Hematopoietic multipotent progenitor cell treated with erythropoietin and hydrocortisone succinate and interleukin-3 and kit ligand, for 8 days (in vitro differentiated cells): ENCODE results near the gene KRTAP2-1.
"Not testable (repeated sequence)": the region's sequence is repeated elsewhere in the genome, so short reads cannot be mapped to it uniquely, and the experiment has no call there.

Experiments used
- DNase-seq: peaks from one replicate; pipeline ENCODE4 v3.0.0-alpha.2; 2015

Gene KRTAP2-1

DNA sequence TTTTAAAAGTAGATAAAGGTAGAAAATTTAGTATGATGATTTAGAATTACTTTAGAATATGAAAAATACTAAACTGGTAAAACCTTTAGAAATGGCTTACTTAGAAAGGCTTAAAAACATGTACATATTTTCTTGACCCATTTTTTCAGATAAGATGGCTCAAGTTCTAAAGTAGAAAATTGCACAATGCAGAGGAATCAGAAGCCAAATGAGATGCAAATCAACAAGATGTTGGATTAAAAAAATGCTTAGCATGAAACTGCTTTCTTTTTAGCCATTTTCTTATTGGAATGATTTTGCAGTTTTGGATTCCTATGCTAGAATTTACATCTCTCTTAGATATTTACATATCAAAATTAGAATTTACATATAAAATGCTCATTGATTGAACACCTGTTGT is 36.7 kb downstream of the KRTAP2-1 start:
- no peak for DNase-seq

DNA sequence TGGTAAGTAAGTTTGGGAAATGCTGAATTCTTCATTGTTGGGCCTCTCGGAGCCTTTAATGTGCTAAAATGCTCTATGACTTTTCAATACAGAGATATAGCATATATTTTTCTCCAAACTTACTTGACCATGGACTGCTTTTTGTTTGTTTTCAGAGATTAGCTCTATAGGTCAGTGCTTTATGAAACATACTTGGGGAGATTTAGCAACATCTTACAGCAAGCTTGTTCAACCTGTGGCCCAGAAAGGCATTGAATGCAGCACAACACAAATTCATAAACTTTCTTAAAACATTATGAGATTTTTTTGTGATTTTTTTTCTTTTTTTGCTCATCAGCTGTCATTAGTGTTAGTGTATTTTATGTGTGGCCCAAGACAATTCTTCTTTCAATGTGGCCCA is 37.2 kb downstream of the KRTAP2-1 start:
- no peak for DNase-seq

DNA sequence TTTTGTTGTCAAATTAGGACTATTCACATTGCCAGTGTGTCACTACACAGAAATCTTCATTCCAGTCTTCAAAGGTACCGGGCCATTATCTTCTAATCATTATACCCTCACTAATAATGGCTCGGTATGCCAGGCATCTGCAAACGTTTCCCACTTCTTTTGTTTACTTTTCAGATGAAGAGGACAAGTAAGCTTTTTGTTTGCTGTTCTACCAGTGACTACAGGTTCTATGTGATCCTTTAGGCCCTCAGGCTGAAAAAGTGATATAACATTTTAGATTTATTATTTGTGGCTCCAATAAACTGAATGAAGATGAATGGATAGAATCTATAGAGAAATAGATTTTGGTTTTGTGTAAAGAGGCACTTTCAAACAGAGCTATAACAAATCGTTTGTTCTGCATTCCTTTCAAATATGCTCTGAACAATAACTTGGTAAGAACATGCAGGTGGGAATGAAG is 37.8 kb downstream of the KRTAP2-1 start:
- DNase-seq, result no peak

DNA sequence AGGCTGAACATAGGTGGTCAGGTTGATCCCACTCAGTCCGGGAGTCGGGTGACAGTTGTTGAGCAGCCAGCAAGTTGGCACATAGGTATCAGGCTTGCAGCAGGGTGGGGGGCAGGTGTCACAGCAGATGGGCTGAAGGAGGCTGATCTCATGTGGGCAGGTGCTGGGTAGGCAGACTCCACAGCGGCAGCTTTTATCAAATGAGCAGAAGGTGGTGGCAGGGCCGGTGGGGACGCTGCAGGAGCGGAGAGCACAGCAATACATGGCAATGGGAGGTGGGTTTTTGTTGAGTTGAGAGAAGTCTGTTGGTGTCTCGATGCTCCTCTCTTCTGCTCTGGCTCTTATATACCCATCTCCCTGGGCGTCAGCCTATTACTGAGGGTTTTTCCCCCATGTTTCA is 38.3 kb downstream of the KRTAP2-1 start, which contains the start of gene KRTAP3-1:
TSS of gene KRTAP3-1 (minus strand) at position 318 of the 400 bp plus-strand sequence. CDS start at position 264, 54 bp downstream.
- no peak for DNase-seq

DNA sequence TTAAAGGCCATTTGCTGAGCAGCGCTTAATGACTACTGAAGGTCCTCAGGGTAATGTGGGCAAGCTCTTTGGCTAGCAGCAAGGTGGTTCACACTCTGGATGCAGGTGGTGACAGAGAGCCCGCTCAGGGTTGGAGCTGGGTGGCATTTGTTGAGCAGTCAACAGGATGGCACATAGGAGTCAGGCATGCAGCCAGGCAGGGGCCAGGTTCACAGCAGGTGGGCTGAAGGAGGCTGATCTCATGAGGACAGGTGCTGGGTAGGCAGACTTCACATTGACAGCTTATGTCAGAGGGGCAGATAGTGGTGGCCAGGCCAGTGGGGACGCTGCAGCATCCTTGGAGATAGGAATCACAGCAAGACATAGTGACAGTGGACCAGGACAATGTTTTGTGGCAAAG is 42.7 kb downstream of the KRTAP2-1 start:
- no peak for DNase-seq

DNA sequence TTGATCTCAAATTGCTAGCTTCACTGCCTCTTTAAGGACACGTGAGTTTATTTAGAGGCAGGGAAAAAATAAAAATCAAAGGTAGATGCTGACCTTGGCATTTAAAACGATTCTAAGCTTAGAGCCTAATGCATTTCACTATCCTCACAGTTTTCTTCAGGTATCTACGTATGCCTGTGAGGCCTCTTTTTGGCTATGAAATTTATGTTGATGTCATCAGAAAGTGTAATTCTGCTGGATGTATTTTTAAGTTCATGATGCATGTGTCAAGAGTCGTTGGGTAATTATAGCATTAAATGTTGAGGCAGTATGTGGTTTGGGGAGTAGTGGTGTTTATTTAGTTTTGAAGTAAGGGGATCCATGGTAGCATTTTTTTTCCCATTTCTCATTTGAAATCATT is 43.2 kb downstream of the KRTAP2-1 start:
- no peak for DNase-seq

DNA sequence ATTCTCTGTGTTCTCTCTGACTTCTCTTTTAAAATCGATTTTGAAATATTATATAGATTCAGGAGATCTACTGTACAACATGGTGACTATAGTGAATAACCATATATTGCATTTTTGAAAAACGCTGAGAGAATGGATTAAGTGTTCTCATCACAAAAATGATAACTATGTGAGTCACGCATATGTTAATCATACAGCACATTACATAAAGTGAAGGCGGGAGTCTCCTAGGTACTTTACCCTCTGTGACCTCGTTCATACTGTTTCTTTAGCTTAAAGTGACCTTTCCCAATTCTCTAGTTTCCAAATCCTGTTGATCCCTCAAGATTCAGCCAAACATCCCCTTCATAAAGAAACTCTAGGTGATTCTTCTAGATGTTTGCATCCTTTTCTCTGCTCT is 44.3 kb downstream of the KRTAP2-1 start:
- no peak for DNase-seq

DNA sequence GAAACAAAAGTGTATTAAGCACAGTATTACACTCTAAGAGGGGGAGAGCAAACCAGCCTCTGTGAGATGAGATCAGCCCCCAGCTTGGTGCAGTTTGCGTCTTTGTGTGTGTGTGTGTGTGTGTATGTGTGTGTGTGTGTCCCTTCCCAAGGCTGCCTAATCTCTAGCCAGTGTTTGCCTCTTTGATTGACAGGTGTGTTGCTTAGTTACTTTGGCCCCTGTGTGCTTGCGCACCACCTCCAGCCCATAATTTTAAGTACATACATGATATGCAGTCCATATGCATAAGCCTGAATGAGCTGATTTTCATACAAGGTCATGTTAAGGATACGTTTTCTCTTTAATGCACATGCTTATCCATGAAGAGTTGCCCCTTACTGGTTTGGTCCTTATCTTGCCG is 45.3 kb downstream of the KRTAP2-1 start:
- DNase-seq, result no peak

DNA sequence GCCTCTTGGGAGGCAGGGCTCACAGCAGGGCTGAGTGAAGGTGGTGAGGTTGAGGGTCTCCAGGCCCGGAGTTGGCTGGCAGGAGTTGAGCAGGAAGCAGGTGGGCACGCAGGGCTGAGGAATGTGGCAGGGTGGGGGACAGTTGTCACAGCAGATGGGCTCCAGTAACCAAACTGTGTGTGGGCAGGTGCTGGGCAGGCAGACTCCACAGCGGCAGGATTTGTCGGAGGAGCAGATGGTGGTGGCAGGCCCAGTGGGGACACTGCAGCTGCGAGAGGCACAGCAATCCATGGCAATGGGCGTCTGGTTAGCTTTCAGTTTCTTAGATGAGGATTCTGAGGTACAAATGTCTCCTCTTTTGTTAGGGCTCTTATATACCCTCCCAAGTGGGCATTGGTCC is 47.6 kb downstream of the KRTAP2-1 start, which contains the start of gene KRTAP3-2:
TSS of gene KRTAP3-2 (minus strand) at position 344 of the 400 bp plus-strand sequence. CDS start at position 291, 53 bp downstream.
- not testable (repeated sequence) for DNase-seq

DNA sequence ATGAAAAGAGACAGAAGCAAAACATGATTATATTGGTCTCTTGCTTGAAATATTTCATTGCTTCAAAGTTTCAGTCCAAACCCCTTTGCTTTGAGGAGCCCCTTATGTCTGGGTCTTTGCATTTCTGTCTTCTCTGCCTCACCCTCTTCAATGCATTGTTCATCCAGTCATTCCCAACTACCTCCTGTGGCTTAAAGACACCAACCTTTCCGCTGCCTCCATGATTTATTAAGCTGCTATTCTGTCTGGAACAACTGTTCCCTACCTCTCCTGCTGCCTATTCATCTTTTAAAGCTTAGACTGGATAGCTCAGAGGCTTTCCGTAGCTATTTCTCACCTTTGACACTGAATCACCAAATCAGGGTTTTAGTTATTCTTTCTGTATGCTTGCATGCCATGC is 49.8 kb downstream of the KRTAP2-1 start:
- DNase-seq, result no peak

DNA sequence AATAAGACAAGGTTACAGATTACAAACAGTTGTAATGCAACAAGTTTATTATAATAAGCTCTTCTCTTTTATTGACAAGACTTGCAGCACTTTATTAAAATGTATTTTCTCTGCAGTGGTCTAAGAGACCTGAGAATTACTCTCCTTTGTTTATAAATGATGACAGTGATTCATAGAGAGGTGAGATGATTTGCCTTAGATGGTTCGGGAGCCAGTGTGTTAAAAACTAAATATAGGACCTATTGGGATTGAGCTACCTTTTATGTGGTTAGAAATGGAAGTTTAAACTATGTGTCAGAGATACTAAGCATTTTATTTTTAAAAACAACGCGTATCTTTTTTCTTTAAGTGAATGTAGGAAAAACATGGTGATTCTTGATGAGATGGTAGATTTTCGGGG is 50.3 kb downstream of the KRTAP2-1 start:
- no peak for DNase-seq
